HG03097 (cell line): ENCODE measurements around the gene POLR3K.
A peak's percentile ranks its signal among the peaks of the same experiment; 100 is the strongest.

Source experiments
- ATAC-seq: cut with Tn5 transposase; IDR thresholded peaks from one replicate; pipeline ENCODE4 v1.9.1; 2021; ENCODE audit not compliant: unreplicated experiment, low FRiP score

POLR3K gene

DNA sequence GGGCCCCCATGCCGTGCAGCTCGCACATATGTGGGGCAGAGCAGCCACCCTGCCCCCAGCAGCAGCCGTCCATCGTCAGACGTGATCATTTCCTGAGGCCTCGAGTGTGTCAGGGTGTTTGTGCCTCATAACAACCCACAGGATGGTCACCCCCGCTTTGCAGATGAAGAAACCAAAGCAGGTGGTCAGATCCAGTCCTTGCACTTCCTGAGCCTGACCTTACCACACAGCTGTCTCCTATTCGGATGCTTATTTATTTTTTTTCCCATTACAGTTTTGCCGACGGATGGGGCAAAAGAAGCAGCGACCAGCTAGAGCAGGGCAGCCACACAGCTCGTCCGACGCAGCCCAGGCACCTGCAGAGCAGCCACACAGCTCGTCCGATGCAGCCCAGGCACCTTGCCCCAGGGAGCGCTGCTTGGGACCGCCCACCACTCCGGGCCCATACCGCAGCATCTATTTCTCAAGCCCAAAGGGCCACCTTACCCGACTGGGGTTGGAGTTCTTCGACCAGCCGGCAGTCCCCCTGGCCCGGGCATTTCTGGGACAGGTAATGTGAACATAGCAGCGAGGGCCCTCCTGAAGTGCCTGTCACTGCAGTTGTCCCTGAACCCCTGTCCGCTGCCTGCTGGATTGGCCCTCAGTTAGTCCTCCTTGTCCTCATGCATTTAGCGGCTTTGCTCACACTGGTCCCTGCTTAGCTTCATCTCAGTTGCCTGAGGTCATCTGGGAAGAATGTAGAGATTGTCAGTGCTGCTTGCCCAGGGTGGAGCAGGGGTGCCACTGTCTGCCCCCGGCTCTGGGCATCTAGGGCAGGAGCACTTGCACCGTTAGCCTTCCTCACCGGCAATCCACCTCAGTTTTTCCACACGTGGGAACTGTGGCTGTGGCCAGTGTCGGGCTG is 26.0 kb upstream of the POLR3K start:
- no peak for ATAC-seq

DNA sequence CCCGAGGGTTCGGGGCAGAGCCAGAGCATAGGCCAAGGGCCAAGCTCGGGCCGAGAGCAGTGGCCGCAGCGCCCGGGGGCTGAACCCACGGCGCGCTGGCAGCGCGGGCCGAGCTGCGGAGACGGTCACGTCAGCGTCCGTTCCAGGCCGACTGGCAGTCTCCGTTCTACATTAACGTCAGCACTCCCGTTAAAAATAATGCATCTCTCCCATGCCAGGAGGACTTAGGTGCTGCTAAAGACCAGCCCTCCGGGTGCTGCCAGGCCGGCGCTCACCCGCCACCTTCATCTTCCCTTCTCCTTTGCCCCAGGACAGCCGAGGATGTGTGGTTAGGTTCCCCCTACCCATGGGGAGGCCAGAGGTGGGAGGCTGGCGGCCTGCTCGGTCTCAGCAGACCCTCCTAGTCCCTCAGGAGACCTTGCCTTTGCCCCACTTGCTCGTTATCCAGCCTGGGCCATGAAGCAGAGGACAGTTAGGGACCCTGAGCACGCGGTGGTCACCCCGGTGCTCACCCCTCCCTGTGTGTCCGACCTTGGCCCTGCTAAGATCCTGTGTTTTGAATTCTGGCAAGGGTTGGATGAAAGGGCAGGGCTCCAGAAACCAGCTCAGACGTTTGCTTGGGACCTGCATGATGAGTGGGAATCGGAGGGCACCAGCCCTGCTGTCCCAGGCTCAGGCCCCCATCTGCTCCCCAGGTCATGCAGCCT is 25.2 kb upstream of the POLR3K start:
- ATAC-seq, result peak; percentile 25

DNA sequence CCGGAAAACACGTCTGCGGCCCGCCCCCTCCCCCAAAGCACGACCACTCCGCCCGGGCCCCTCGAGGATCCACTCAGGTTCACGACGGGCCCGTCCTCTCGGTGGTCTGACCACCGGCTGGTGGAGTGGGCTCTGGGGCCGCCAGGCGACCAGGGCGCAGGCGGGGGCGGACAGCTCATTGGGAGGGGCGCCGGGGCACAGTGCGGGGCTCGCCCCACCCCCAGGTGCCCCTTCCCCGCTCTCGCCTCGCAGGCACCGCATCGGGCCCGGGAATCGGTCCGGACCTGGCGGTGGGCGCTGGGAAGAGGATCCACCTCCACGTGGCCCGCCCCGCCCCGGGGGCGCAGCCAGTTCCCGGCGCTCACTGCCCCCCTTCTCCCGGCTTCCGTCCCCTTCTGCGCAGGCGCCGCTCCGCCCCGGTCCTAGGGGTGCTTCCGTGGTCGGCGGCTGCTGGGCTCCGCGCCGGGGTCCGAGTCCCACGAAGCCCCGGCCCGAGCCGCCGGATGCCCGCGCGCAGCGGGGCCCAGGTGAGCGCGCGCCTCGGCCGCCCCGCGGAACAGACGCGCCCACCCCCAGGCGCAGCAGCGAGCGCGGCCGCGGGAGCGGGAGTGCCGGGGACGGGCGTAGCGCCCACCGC is 24.5 kb upstream of the POLR3K start, which contains the start of gene MPG:
MPG (plus strand) TSS at position 419 of the 637 bp plus-strand sequence; CDS start at position 504, 85 bp downstream.
- ATAC-seq, result peak; percentile 51

DNA sequence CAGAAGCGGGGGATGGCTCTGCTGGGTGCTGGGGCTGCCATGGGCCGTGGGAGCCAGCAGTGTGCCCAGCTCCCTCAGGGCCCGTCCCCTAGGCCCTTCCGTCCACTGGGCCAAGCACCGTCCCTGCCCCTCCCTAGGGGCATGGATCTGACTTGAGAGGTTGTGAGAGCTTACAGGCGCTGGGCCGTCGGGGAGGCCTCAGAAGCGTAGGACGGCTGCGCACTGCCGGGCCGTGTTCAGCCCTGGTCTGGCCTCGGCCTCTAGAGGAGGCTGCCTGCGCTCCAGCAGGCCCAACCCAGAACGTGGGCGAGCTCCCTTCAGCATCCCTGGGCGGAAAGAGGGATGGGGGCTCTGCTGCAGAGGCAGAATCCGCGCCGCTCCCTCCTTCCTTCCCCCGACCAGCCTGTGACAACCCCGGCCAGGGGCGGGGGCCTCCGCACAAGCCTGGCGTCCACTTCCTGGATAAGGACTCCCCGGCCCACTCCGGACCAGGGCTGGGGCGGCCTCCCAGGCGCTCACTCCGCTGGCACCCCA is 23.9 kb upstream of the POLR3K start:
- ATAC-seq, result peak; percentile 20

DNA sequence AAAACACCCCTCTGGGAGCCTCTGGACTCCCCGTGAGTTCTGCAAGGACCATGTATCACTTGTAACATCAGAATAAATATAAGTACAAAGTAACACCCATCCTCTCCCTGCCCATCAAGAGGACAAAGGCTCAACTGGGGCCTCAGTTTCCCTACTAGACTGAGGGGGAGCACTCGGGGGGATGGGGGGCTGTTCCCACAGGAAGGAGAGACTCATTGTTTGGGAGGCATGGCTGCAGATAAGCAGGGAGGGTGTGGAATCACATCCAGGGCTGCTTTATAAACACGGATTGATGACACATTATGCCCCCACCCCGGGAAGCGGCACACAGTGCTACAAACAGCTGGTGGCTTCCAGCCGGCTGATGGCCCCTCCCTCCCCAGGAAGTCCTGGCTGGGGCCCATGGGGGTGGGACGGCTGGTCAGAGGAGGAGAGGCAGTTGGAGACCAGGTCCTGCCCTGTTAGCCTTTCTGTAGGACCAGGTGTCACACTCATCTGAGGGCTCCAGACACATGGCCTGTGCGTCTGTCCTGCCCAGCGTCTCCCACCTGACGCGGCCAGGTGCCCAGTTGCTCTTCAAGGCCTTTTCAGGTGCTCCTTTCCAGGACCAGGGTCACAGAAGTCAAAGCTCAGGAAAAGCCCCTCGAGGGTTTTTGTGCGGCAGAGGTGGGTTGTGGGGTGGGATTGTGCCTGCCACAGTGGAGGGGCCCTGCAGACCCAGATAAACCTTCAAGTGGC is 23.3 kb upstream of the POLR3K start:
- ATAC-seq, result no peak

DNA sequence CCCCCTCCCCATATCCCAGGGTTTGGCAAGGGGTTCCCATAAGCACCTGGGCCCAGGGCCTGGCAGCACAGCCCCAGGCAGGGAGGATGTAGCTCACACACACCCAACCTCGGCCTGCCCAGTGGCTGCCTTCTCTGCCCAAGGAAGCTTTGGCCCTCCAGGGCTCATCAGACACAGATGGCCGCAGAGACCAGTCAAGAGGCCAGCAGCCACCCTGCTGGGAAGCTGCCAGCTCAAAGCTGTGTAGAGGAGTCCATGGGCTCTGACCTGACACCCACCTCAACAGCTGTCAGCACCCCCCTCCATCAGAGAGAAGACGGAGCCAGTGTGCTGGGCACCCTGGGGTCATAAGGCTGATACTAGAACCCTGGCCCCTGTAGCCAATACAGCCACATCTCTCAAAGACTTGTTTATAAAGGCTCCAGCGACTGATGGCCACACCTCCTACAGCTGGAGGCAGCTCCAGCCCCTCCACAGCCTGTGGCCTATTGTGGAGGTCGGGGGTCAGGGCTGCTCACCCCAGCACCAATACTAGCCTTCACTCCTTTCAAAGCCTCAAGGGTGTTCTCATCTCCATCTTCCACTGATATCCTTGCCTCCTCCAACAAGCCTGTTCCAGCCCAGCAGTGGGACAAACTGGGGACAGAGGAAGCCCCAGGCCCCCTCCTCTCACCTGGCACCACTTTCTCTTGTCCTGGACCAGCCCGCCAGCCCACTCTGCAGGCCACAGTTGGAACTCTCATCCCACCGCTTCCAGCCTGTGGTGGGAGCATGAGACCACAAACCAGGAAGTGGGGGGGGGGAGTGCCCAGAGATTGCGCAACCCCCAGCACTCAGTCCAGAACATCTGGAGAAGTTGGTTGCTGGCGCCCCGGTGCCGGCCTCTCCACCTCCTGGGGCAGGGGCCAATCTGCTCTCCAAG is 22.4 kb upstream of the POLR3K start:
- ATAC-seq, result no peak

DNA sequence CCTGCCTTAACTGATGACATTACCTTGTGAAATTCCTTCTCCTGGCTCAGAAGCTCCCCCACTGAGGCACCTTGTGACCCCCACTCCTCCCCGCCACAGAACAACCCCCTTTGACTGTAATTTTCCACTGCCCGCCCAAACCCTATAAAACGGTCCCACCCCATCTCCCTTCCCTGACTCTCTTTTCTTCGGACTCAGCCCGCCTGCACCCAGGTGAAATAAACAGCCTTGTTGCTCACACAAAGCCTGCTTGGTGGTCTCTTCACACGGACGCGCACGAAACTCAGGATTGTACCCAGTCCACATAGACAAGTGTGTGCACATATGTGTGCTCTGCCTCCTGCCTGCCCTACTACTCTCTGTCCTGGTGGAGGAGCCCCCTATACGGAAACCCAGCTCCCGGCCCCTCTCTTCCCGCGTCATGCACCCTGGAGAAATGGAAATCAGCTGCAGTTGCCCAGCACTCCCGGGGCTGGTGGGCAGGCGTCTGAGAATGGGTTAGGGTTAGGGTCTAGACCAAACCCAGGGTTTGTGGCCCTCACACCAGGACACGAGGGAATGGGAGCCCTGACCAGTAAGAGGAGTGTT is 21.4 kb upstream of the POLR3K start:
- ATAC-seq, result no peak

DNA sequence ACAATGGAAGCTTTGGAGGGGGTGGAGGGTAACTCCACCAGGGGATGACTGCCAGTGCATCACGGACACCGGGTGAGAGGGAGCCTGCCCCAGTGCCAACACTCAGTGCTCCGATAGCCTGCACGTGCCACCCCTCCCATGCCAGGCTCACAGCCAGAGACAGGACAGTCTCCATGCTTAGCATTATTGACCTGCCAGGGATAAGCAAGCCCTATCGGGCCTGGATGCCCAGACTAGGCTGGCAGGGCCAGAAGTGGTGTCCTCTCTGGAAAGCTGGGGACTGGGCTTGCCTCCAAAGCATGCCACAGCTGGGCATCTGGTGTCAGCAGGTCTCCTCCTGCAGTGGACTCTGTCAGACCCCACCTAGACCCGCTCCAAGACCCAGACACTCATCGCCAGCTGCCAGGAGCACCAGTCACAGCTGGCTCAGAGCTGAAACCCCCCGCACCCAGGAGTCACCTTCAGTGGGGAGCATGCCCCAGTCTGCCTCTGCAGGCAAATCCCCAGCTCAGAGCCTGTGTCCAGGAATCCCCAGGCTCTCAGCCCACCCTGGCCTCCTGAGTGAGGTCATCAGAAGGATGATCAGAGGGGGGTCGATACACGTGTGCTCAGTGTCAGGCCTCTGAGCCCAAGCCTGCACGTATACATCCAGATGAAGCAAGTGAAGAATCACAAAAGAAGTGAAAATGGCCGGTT is 20.8 kb upstream of the POLR3K start:
- no peak for ATAC-seq

DNA sequence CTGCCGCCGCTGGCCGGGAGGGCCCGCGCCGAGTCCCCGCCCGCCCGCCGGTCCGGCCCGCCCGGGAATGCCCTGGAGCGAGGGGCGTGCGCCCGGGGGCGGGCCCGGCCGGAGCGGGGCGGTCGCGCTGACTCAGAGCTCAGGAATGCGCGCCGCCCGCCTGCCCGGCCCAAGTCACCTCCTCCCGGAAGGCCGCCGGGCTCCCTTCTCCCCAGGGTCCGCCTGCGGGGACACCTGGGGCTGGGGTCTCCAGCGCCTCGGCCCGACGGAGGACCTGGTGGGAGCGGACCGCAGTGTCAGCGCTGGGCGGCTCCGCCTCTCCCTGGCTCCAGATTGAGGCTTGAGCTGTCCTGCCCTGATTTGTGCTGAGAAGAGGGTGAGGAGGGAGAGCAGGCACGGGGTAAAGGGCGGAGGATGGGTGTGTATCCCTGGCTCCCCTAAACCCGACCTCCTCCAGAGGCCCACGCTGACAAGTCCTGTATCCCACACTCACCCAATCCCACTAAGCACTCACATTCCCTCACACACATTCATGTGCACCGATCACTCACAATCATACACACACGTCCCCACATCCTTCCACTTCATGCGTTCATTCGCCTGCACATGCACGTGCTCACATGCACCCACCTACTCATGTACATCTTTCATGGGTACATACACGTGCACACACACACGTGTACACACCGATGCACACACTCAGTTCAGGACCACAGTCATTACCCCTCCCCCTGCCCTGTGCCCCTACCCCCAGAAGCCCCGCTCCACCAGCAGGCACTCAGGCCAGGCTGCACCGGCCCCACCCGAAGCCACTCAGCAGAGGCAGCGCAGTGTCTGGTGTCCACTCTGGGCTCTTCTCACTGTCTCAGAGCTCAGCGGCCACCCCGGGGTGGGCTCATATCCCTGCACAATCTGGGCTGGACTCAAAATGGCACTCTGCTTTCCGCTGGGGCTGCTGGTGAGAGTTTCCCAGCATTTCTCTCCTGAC is 19.4 kb upstream of the POLR3K start, which contains the start of gene RHBDF1:
RHBDF1 (minus strand) TSS at position 71 of the 988 bp plus-strand sequence. CDS start 7,616 bp downstream, outside the sequence.
- ATAC-seq, result no peak

DNA sequence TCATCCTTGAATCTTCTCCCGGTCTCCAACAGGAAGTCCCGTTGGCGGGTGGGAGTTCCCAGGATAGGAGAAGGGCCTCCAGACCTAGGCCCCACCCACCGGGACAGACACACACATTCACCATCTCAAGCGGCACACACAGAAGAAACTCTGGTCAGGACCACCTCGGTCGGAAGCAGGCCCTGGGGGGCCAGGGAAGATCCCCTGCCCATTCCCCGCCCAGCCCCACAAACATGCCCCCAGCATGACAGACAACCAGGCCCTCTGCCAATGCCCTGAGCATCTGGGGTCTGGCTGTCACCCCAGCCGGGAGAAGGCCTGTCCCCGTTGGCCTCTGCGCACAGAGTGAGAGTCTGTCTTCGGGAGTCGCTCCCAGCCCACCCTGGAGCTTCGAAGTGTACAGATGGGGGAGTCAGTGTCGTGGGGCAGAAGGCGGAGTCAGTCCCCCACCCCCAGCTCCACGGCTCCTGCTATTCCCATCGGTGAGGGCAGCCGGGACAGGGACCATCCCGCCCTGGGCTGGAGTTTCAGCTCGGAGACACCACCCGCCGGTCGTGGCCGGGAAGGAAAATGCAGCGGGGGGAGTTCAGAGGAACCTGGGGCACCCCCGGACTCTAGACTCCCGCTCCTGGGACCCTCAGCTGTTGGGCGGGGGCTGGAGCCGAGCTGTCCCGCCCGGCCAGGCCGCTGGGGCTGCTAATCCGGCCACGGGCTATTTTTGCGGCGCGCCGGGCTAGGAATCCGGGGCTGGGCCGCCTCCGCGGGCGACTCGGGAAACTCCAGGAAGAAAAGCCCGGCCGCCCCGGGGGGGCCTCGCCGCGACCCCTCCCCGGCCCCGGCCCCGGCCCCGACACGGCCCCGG is 18.4 kb upstream of the POLR3K start:
- ATAC-seq, result no peak

DNA sequence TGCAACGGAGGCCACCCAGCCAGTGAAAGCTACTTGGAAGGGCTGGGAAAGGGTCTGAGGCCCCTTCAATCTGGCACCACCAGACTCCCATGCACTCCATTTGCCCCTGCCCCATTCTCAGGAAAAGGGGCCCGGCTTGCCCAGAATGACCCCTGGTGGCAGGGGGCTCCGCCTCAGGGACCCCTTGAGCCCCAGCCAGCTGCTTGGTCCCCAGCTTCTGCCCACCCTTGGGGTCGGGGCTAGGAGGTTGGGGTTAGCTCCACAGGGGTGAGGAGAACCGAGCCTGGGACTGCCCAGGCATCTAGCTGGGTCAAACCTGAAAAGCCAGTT is 17.8 kb upstream of the POLR3K start:
- ATAC-seq, result no peak

DNA sequence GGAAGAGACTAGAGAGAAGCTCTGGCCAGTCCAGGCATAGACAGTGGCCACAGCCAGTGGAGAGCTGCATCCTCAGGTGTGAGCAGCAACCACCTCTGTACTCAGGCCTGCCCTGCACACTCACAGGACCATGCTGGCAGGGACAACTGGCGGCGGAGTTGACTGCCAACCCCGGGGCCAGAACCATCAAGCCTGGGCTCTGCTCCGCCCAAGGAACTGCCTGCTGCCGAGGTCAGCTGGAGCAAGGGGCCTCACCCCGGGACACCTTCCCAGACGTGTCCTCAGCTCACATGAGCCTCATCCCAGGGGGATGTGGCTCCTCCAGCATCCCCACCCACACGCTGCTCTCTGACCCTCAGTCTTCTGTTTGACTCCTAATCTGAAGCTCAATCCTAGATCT is 15.8 kb upstream of the POLR3K start:
- no peak for ATAC-seq

DNA sequence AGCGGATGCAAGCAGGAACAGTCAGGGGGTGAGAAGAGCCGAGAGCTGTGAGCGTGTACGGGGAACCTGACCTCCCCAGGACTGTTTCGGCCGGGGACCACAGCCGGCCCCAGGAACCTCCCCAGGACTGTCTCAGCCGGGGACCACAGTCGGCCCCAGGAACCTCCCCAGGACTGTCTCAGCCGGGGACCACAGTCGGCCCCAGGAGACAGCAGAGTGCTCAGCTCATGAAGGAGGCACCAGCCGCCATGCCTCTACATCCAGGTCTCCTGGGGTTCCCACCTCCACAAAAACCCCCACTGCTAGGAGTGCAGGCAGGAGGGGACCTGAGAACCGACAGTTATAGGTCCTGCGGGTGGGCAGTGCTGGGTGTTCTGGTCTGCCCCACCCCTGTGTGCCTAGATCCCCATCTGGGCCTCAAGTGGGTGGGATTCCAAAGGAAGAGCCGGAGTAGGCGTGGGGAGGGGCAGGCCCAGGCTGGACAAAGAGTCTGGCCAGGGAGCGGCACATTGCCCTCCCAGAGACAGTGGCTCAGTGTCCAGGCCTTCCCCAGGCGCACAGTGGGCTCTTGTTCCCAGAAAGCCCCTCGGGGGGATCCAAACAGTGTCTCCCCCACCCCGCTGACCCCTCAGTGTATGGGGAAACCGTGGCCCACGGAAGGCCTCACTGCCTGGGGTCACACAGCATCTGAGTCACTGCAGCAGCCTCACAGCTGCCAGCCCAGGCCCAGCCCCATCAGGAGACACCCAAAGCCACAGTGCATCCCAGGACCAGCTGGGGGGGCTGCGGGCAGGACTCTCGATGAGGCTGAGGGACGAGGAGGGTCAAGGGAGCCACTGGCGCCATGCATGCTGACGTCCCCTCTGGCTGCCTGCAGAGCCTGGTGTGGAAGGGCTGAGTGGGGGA is 14.7 kb upstream of the POLR3K start:
- ATAC-seq, result no peak

DNA sequence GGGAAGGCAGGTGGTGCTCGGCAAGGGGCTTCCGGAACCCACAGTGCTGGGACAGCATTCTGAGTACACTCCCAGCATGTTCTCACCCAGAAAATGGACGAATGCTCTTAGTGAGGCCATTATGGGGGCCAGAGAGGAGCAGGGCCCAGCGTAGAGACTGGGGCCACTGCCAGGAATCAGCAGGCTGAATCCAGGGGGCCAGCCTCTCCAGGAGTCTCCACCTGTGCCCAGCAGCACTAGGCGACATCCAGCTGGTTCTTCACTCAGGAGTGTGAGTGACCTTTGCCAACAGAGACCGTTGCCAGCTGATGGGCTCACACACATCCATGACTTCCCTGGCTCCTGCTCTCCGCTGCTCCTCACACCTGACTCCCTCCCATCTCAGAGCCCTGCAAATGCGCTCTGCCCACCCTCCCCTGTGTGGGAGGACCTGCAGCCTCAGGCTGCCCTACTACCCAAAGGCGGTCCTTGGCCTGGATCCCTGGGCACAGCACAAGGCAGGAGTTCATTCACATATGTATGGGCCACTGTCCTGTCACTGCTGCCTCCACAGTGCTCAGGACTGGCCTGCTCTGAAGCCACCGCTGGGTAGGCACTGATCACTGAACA is 13.9 kb upstream of the POLR3K start:
- no peak for ATAC-seq
